ELF-1 (cell line): ENCODE results near the gene LILRA2.
"Not testable (repeated sequence)": the region's sequence is repeated elsewhere in the genome, so short reads cannot be mapped to it uniquely, and the experiment has no call there.

Experiments used
- DNase-seq: peaks from one replicate; pipeline ENCODE4 v3.0.0-alpha.2; 2016; ENCODE audit warnings: low read depth, low spot score

LILRA2 gene

GRCh38 chr19:54609356-54609791, 35.8 kb downstream of the LILRA2 start:
- no peak for DNase-seq

- DNase-seq = no peak
Measured at GRCh38 chr19:54612428-54612827, 38.8 kb downstream of the LILRA2 start.

GRCh38 chr19:54614726-54615125, 41.1 kb downstream of the LILRA2 start:
- no peak for DNase-seq

- DNase-seq = no peak
Measured at GRCh38 chr19:54616057-54616456, 42.5 kb downstream of the LILRA2 start.

DNA sequence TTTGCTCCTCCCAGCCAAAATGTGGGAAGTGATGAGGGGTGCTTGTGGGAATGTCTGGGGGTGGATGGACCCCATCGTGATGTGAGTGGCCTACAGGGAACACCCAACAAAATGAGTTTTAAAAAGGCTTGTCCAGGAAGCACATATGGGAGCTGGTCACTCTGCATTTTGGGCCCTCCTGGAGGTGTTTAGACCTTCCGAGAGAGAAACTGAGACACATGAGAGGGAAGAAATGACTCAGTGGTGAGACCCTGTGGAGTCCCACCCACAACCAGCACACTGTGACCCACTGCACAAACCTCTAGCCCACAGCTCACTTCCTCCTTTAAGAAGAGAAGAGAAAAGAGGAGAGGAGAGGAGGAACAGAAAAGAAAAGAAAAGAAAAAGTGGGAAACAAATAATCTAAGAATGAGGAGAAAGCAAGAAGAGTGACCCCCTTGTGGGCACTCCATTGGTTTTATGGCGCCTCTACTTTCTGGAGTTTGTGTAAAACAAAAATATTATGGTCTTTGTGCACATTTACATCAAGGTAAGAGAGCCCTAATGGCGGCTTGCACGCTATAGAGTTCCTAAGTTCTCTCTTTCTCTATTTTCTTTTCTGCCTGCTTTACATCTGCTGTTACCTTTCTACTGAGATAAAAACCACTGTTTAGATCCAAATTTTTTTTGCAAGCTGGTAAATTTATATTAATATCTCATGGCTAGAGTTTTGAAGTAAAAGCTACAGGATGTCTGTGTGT, 43.4 kb downstream of the LILRA2 start:
- DNase-seq = no peak

DNA sequence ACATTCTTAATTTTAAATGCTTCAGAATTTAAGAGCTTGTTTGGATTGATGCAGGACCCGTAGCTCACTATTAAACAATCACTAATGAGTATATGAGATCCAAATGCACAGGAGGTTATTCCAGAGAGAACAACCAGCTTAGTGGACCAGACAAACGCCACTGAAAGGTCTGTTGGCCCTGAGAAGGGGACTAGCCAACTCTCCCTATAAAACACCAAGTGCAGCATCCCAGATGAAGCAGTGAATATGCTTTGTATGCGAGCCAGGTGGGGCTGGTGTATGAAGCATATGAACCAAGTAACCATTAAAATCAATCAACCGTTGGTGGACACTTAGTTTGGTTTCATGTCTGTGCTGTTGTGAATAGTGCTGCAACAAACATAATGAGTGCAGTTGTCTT, 46.9 kb downstream of the LILRA2 start:
- DNase-seq = no peak

- no peak for DNase-seq
Measured at GRCh38 chr19:54622431-54622830, 48.8 kb downstream of the LILRA2 start.

- not testable (repeated sequence) for DNase-seq
Measured at GRCh38 chr19:54624234-54624633, 50.6 kb downstream of the LILRA2 start.

DNA sequence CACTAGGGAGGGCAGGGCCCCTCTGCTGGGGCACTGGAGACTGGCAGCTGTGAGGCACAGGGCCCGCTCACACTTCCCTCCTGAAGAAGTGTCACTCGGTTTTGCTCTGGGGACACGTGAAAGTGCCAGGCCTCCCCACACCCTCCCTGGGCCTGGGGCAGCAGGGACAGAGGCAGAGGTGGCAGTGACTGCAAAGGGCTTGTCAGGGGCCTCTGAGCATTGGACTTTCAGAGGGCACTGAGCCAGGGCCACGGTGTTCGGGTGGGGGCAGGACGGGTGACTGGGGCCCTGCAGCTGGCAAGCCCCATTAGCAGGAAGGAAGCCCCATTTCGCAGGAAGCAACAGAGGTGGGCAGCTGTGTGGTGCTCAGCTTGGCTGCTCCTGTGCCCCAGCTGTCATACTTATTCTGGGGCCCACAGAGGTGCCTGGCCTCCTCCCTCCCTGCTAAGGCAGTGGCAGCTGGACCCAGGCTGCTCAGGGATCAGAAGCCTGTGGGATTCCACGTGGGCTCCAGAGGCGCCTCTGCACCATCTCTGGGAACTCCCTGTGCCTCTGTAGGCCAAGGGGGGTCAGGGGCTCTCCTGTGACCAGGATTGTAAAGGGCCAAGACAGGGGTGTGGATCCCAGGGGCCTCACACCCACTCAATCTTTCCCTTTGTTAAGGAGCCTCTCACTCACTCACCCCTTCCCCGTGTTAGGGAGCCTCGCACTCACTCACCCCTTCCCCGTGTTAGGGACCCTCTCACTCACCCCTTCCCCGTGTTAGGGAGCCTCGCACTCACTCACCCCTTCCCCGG, 51.5 kb downstream of the LILRA2 start:
- not testable (repeated sequence) for DNase-seq

DNA sequence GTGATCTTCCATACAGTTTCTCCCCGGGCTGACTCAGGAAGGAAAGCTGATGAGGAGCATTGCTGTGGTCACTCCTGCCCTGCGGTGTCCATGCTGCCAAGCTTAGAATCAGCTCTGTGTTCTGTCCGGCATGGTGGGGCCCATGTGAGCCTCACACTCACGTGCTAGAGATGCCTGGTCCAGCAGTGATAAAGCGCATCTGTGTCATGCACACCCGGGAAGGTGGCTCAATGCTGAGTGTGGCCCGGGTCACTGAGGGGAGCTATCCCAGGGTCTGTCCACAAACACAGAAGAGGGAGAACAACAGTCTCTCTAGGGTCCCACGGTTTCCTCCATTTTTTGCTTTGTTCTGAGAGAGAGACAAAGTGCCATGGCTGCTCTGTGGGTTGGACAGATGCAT, 53.2 kb downstream of the LILRA2 start:
- no peak for DNase-seq

DNA sequence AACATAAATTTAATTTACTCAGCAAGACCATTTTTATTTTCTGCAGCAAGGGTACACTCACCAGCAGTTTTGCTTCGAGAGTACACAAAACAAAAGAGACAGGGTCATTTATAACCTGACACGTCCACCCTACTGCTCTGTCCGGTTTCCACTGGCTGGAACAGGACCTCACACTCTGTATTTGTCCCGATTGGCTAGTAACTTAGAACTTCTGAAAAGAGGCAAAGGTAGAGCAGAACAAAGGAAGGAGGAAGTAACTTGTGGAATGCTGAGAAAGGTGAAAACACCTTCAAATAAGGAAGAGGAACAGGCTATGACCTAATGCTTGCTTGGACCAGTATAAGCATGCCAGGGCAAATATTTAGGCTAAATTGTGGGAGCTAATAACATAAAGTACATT, 54.3 kb downstream of the LILRA2 start:
- DNase-seq = not testable (repeated sequence)

DNA sequence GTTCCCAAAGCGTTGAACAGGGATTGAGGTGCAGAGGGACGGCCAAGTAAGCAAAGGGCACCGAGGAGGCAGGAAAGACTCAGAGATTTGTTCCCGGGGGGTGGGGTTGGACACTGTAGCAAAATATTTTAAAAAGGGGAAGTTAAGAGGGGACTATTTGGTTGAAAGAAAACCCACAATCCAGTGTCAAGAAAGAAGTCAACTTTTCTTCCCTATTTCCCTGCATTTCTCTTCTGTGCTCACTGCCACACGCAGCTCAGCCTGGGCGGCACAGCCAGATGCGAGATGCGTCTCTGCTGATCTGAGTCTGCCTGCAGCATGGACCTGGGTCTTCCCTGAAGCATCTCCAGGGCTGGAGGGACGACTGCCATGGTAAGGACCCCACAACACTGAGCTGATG, 56.7 kb downstream of the LILRA2 start, which contains the start of gene LILRB1:
TSS of gene LILRB1 (plus strand) at position 223 of the 400 bp plus-strand sequence. CDS start 590 bp downstream, outside the sequence.
- not testable (repeated sequence) for DNase-seq

DNA sequence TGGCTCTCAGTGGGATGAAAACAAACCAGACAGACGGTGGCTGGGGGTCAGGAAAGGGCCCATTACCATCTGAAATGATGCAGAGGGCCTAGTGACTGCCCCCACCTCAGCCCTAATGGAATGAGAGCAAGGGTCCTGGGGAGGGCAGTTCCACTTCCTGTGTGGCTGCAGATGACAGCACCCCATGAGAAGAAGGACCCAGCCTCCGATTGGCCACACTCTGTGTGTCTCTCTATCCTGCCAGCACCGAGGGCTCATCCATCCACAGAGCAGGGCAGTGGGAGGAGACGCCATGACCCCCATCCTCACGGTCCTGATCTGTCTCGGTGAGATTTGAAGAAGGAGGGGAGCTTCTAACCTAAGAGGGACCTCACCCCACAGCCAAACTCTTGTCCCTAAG, 57.2 kb downstream of the LILRA2 start:
- no peak for DNase-seq

GRCh38 chr19:54631489-54632337, 58.1 kb downstream of the LILRA2 start:
- DNase-seq = not testable (repeated sequence)

DNA sequence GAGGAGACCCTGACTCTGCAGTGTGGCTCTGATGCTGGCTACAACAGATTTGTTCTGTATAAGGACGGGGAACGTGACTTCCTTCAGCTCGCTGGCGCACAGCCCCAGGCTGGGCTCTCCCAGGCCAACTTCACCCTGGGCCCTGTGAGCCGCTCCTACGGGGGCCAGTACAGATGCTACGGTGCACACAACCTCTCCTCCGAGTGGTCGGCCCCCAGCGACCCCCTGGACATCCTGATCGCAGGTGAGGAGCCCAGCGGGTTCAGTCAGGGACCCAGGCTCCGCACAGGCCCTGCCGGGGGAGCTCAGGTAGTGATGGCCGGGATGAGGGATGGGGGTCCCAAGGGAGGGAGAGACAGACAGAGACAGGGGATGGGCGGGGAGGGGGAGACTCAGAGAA, 58.9 kb downstream of the LILRA2 start:
- not testable (repeated sequence) for DNase-seq

DNA sequence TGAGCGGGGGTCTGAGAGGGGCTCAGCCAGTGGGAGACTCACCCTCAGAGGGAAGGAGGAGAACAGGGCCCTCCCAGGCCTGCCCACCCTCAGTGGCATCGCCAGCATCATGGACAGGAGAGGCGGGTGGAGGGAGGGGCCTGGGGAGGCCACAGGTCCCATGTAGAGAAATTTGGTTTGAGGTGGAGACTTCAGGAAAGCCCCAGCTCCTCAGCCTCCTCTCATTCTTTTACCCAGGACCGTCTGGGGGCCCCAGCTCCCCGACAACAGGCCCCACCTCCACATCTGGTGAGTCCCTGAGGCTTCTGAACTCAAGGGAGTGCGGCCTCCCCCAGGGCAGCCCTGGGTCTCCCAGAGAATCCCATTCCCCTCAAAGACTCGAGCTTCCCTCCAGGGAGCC, 59.8 kb downstream of the LILRA2 start:
- no peak for DNase-seq

- peak; percentile 30 for DNase-seq
Measured at GRCh38 chr19:54636081-54636480, 62.5 kb downstream of the LILRA2 start.

DNA sequence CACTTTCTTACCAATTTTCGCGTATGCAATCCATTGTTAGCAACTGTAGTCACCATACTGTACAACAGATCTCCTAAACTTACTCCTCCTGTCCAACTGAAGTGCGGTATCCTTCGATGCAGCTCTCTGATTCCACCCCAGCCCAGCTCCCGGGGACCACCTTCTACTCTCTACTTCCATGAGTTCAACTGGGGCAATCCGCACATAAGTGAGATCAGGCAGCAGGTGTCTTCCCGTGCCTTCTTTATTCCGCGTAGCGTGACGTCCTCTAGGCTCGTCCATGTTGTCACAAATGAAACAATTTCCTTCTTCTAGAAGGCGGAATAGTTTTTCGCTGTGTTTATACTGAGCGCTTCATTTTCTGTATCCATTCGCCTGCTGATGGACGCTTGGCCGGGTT, 65.1 kb downstream of the LILRA2 start:
- no peak for DNase-seq
